HL-60 (cell line): ENCODE measurements around the gene DIMT1.

Experiments
- CTCF ChIP-seq: IDR thresholded peaks from one replicate; pipeline ENCODE4 v1.5.1; 2011; ENCODE audit warnings: low read length, control low read depth, inconsistent platforms; ENCODE audit not compliant: insufficient read depth
- GABPA ChIP-seq: IDR thresholded peaks from 2 replicates; pipeline ENCODE4 v1.6.1; 2012; ENCODE audit warnings: low read depth
- POLR2AphosphoS5 ChIP-seq: IDR thresholded peaks from 2 replicates; pipeline ENCODE4 v1.6.1; 2012; ENCODE audit warnings: low read depth
- REST ChIP-seq: IDR thresholded peaks from 2 replicates; pipeline ENCODE4 v1.6.1; 2012; ENCODE audit warnings: low read depth; ENCODE audit not compliant: insufficient replicate concordance
- SPI1 ChIP-seq: IDR thresholded peaks from 2 replicates; pipeline ENCODE4 v1.6.1; 2012; ENCODE audit warnings: low read depth, mild to moderate bottlenecking, borderline replicate concordance

- TF ChIP-seq CTCF: no peak
- TF ChIP-seq REST: no peak
- no peak for TF ChIP-seq POLR2AphosphoS5
- no peak for TF ChIP-seq GABPA
- TF ChIP-seq SPI1: no peak
Observed at GRCh38 chr5:62432621-62433064, 28.9 kb upstream of the DIMT1 start.
